GM18507 (cell line): ENCODE measurements around the gene SCGB1D2.
"Not testable (repeated sequence)": the region's sequence is repeated elsewhere in the genome, so short reads cannot be mapped to it uniquely, and the experiment has no call there.

Source experiments
- DNase-seq: peaks from one replicate; pipeline ENCODE4 v3.0.0; 2011; ENCODE audit warnings: low read depth; ENCODE audit not compliant: insufficient read length; ENCODE audit errors: extremely low spot score
- FAIRE-seq: peaks from 2 replicates; lab custom pipeline; 2011; peaks lifted over from hg19 to GRCh38; lab: Jason Lieb, UNC

The SCGB1D2 gene

GRCh38 chr11:62242021-62242420 is at the start of gene SCGB1D2:
SCGB1D2 (plus strand) TSS chr11:62242239; CDS start chr11:62242308, 69 bp downstream.
- FAIRE-seq = no peak
- no peak for DNase-seq

GRCh38 chr11:62193952-62194351 is 48.1 kb upstream of the SCGB1D2 start:
- DNase-seq (no peak), FAIRE-seq (no peak)

DNA sequence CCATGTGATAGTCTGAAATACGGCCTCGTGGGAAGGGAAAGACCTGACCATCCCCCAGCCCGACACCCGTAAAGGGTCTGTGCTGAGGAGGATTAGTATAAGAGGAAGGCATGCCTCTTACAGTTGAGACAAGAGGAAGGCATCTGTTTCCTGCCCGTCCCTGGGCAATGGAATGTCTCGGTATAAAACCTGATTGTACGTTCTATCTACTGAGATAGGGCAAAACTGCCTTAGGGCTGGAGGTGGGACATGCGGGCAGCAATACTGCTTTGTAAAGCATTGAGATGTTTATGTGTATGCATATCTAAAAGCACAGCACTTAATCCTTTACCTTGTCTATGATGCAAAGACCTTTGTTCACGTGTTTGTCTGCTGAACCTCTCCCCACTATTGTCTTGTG is 47.0 kb upstream of the SCGB1D2 start:
- DNase-seq, FAIRE-seq: not testable (repeated sequence)

DNA sequence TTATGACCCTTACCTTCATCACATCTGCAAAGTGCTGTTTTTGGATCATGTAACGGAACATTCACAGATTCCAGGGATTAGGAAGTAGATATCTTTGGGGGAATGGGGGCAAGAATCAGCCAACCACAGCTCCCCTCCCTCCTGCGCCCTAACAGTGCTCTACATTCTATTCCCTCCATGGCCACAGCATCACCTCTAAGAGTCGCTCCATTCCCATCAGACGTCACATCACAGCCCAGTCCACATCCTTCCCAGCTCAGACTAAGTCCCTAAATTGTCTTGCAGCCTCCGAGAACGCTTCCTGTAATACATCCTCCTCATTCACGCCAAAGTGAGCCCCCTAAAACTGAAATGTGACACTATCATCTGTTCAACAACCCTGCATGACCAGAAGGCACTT is 46.1 kb upstream of the SCGB1D2 start:
- no peak for DNase-seq
- no peak for FAIRE-seq

GRCh38 chr11:62197400-62197799 is 44.6 kb upstream of the SCGB1D2 start:
- not testable (repeated sequence) for DNase-seq, FAIRE-seq

DNA sequence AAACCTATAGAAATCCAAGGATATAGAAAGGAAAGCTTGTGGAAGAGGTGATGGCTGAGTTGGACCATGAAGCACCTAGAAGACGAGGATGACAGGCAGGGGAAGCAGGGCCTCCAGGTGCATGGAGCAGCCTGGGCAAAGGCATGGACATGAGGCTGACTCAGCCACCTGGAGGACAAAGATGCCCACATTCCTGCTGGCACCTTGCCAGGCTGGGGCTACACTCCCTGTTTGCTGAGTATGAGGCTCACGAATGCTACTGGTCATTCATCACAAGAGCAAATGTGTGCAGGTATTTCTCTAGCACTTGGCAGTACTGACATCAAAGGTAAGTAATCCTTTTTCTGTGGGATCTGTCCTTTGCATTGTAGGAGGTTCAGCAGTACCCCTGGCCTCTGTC is 40.7 kb upstream of the SCGB1D2 start:
- no peak for FAIRE-seq
- DNase-seq = no peak

DNA sequence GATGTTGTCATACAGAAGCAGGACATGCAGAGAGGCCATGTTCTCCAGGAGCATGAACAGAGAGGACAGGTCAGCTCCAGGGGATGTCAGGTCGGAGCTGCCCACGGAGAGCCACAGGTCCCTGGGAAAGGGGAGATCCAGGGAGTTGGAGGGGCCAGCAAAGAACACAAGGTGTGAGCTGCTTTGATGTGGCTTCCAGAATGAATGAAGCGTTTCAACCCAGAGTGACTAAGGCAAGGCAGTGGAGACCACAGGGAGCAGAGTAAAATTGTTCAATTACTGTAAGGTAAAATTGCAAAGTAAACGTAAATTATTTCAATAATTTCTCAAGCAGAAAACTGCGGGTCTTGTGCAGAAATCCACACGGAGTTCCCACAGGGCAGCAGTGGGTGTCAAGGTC is 39.1 kb upstream of the SCGB1D2 start:
- no peak for DNase-seq
- no peak for FAIRE-seq

DNA sequence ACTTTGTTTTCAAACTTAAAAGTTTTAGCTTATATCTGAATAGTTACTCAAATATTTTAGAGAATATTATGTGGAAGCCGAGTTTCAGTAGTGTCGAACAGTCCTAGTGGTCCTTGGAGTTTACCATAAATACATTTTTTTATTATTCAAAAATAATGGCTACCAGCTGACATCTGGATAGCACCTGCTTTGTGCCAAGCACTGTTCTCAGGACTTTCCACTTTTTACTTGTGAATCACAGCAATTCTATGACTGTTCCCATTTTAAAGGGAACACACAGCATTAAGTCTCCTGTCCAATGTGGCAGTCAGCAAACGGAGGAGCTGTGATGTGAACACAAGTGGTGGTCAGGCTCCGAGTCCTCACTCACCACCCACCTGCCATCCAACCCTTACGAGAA is 37.6 kb upstream of the SCGB1D2 start:
- DNase-seq = no peak
- no peak for FAIRE-seq

DNA sequence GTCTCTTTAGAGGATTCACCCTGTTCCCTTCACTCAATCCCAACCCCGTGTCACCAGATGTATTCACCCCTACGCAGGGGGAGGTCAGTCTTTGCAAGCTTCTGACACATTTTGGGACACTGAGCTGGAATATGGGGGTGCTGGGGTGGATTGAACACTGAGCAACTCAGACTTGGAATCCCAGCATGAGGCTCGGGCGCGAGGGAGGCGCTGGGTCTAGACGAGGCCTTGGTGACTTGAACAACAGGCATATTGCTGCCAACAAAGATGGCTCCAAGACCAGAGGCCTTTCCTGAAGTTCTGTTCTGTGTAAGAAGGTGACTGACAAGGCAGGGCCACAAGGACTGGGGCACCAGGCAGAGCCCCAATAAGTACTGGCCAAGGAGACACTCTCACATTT is 36.6 kb upstream of the SCGB1D2 start:
- DNase-seq = no peak
- FAIRE-seq = no peak

GRCh38 chr11:62206276-62207066 is 35.6 kb upstream of the SCGB1D2 start:
- DNase-seq, FAIRE-seq: not testable (repeated sequence)

DNA sequence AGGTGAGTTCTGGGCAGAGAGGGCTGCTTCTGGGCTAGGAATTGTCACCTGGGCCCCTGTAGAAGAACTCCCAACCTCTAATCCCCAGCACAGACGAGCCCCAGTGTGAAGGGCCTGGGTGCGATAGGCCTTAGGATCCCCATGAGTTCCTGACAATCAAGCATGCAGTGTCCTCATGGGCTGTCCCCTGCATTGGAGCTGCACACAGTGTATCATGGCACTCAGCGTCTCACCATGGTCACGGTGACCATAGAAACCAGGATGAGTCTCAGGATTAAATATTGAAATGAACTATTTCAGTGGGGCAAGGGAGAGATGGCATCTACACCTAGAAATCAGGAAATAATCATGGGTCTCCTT is 33.3 kb upstream of the SCGB1D2 start:
- FAIRE-seq (no peak), DNase-seq (no peak)

- DNase-seq = no peak
- no peak for FAIRE-seq
Measured at GRCh38 chr11:62217191-62217748, 24.8 kb upstream of the SCGB1D2 start.

DNA sequence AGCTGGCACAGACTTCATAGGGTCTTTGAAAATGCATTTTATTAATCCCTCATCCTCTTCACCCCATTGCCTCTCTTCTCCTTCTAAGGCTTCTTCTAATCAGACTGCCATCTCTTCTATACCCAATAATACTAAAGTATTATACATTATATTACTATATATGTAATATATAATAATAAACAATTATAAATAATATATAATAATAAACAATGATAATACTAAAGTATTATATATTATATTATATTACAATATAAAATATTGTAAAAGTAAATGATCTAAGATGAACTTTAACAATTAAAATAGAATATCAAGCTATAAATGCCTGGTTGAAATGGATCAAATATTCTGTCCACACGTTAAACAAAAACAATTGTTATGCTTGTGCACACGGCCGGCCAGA is 20.5 kb upstream of the SCGB1D2 start:
- no peak for FAIRE-seq
- DNase-seq = no peak

- DNase-seq (no peak), FAIRE-seq (no peak)
Measured at GRCh38 chr11:62223095-62223494, 18.9 kb upstream of the SCGB1D2 start.

DNA sequence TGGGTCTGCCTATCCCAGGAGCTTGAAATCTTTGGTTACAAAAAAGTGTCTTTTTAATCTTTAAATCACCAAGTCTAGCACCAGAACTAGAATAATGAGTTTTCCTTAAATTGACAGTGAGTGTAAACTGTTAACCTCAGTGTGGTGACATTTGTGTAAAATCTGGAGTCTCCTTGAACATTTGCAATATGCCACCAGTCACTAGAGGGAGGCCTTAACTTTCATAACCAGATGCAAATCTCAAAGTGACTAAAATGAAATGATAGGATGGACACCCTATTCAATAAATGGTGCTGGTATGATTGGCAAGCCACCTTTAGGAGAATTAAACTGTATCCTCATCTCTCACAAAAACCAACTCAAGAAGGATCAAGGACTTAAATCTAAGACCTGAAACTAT is 8.3 kb upstream of the SCGB1D2 start:
- DNase-seq (no peak), FAIRE-seq (no peak)

- DNase-seq = no peak
- no peak for FAIRE-seq
Measured at GRCh38 chr11:62236187-62236586, 5.9 kb upstream of the SCGB1D2 start.

DNA sequence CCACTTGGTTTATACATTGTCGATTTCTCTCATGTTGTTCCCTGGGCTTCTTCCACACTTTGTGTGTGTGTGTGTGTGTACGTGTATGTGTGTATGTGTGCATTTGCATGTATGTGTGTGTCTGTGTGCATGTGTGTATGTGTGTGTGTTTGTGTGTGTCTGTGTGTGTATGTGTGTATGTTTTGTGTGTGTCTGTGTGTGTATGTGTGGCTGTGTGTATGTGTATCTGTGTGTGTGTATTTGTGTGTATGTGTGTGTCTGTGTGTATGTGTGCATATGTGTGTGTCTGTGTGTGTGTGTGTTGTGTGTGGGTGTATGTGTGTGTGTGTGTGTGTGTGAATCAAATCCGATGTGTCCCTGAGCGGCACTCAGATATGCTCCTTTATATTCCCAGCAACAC is 4.5 kb upstream of the SCGB1D2 start:
- DNase-seq (no peak), FAIRE-seq (no peak)

GRCh38 chr11:62238151-62238550 is 3.9 kb upstream of the SCGB1D2 start:
- no peak for FAIRE-seq

DNA sequence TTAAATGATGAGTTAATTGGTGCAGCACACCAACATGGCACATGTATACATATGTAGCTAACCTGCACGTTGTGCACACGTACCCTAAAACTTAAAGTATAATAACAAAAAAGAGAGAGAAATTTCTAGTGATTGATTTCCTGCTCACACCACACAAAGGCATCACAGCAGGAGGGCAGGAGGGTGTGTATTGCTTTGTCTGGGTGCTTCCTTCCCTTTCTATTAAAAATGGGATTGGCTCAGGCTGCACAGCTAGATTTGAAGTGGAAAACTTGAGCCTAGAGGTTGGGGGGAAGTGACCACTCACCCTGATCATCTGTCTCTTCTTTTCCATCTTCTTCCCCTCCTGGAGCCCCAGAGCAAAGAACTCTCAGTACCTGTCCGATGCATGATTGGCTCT is 944 bp upstream of the SCGB1D2 start:
- no peak for FAIRE-seq

More at GRCh38 chr11:62238151-62238550, 3.9 kb upstream of the SCGB1D2 start:
- DNase-seq = no peak

GRCh38 chr11:62245271-62245753 is 3.3 kb downstream of the SCGB1D2 start:
- DNase-seq (no peak), FAIRE-seq (no peak)

More for the DNA sequence above, 944 bp upstream of the SCGB1D2 start:
- DNase-seq = no peak

- FAIRE-seq (no peak), DNase-seq (no peak)
Measured at GRCh38 chr11:62251698-62252097, 9.7 kb downstream of the SCGB1D2 start.
